Peyer's patch (tissue), 4 donors: ENCODE results near the gene RXFP1. TPM values are rescaled to one million over a fixed set of nuclear protein-coding genes. Genes with fewer than 3 reads are reported as not detected.

Source experiments
- DNase-seq, 3 donors: peaks; one replicate each; pipeline ENCODE4 v3.0.0-alpha.2; 2017 to 2019
- H3K27ac ChIP-seq, 4 donors: fragments of 200-600 bp; sonication (generic); one replicate each; pipeline ENCODE4 v1.5.1; 2016 to 2019
- H3K27me3 ChIP-seq, 2 donors: fragments of 200-600 bp; sonication (generic); one replicate each; pipeline ENCODE4 v1.5.1; 2019
- H3K36me3 ChIP-seq, 3 donors: fragments of 200-600 bp; sonication (generic); one replicate each; pipeline ENCODE4 v1.5.1; 2016 to 2019
- H3K4me1 ChIP-seq, 4 donors: fragments of 200-600 bp; sonication (generic); one replicate each; pipeline ENCODE4 v1.5.1; 2016 to 2019
- H3K4me3 ChIP-seq, 4 donors: fragments of 200-600 bp; sonication (generic); 1 replicate in 3 of 4; 2 replicates in 1 of 4; pipeline ENCODE4 v1.5.1; 2016 to 2019; ENCODE audit warnings: mild to moderate bottlenecking in 1 of 4
- H3K9me3 ChIP-seq, 4 donors: fragments of 200-600 bp; sonication (generic); one replicate each; pipeline ENCODE4 v1.5.1; 2016 to 2019; ENCODE audit warnings: mild to moderate bottlenecking in 1 of 4
- POLR2A ChIP-seq, 2 donors: fragments of 450-650 bp; IDR thresholded peaks; one replicate each; pipeline ENCODE4 v1.5.1; 2017; ENCODE audit warnings: antibody characterized with exemption in 2 of 2, mild to moderate bottlenecking in 2 of 2, moderate library complexity in 2 of 2
- total RNA-seq, 4 donors: library from RNA; depleted of rRNA; stranded (reverse); fragments of >200 nt; gene quantifications; one replicate each; pipeline ENCODE4 v1.1.0, GENCODE V29; 2016
- TF ChIP-seq, protein P1 (sequence below), 6 experiments: fragments of 450-650 bp in 4 of 6; fragments of 200-600 bp in 2 of 6; sonication (generic) in 1 of 6; IDR thresholded peaks; one replicate each; pipeline ENCODE4 v1.5.1; 2017 to 2019; ENCODE audit warnings: antibody characterized with exemption in 6 of 6, mild to moderate bottlenecking in 3 of 6, moderate library complexity in 1 of 6

The RXFP1 gene
- total RNA-seq, 4 donors from 2014 or later = 0.38 to 0.54 TPM; not detected in 2

- no peak overlapping the region for H3K4me3 ChIP-seq
- TF ChIP-seq POLR2A (IDR thresholded peaks at IDR 0.05) = no peak
- TF ChIP-seq, protein P1, sequence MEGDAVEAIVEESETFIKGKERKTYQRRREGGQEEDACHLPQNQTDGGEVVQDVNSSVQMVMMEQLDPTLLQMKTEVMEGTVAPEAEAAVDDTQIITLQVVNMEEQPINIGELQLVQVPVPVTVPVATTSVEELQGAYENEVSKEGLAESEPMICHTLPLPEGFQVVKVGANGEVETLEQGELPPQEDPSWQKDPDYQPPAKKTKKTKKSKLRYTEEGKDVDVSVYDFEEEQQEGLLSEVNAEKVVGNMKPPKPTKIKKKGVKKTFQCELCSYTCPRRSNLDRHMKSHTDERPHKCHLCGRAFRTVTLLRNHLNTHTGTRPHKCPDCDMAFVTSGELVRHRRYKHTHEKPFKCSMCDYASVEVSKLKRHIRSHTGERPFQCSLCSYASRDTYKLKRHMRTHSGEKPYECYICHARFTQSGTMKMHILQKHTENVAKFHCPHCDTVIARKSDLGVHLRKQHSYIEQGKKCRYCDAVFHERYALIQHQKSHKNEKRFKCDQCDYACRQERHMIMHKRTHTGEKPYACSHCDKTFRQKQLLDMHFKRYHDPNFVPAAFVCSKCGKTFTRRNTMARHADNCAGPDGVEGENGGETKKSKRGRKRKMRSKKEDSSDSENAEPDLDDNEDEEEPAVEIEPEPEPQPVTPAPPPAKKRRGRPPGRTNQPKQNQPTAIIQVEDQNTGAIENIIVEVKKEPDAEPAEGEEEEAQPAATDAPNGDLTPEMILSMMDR (IDR thresholded peaks at IDR 0.05) = no peak
These were observed 67.1 kb downstream of the RXFP1 start for GRCh38 chr4:158588777-158589176.

DNA sequence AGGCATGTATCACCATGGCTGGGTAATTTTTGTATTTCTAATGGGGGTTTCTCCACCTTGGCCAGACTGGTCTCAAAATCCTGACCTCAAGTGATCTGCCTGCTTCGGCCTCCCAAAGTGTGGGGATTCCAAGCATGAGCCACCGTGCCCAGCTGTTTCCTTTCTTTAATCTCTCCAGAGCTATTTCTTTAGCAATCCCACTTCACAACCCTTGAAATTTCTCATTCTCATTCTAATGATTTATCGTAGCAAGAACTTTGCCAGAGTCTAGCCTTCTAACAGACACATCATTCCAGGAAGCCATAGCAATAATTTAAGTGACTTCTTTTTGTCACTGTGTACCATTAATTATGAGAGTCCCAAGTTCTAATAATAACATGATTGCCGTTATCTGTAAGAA, 68.6 kb downstream of the RXFP1 start:
- H3K36me3 ChIP-seq = no peaks in the 10 kb centered on the region
- DNase-seq = no peak
- no peaks in the 10 kb centered on the region for H3K4me1 ChIP-seq
- no peak for TF ChIP-seq POLR2A (IDR thresholded peaks at IDR 0.05)
- TF ChIP-seq, protein P1 (IDR thresholded peaks at IDR 0.05) = no peak
- no peak overlapping the region for H3K27ac ChIP-seq
- H3K27me3 ChIP-seq = no peaks in the 10 kb centered on the region
- H3K9me3 ChIP-seq = no peaks in the 10 kb centered on the region
- H3K4me3 ChIP-seq = no peak overlapping the region

More at GRCh38 chr4:158588777-158589176, 67.1 kb downstream of the RXFP1 start:
- Histone ChIP-seq H3K27ac (no peak overlapping the region), H3K4me1 (no peaks in the 10 kb centered on the region), H3K36me3 (no peaks in the 10 kb centered on the region), H3K27me3 (no peaks in the 10 kb centered on the region), H3K9me3 (no peaks in the 10 kb centered on the region)
- DNase-seq = no peak

GRCh38 chr4:158590824-158591223, 69.1 kb downstream of the RXFP1 start:
- H3K4me1 ChIP-seq = no peaks in the 10 kb centered on the region
- no peak overlapping the region for H3K4me3 ChIP-seq
- TF ChIP-seq, protein P1 (IDR thresholded peaks at IDR 0.05) = no peak
- no peak for TF ChIP-seq POLR2A (IDR thresholded peaks at IDR 0.05)
- DNase-seq = no peak
- H3K27ac ChIP-seq = no peak overlapping the region
- no peaks in the 10 kb centered on the region for H3K36me3 ChIP-seq
- H3K9me3 ChIP-seq = no peaks in the 10 kb centered on the region
- H3K27me3 ChIP-seq = no peaks in the 10 kb centered on the region

GRCh38 chr4:158597879-158598596, 76.4 kb downstream of the RXFP1 start:
- Histone ChIP-seq H3K36me3 (no peaks in the 10 kb centered on the region), H3K27me3 (no peaks in the 10 kb centered on the region), H3K4me1 (no peaks in the 10 kb centered on the region), H3K4me3 (no peak overlapping the region), H3K9me3 (no peaks in the 10 kb centered on the region), H3K27ac (no peak overlapping the region)
- no peak for TF ChIP-seq POLR2A (IDR thresholded peaks at IDR 0.05)
- TF ChIP-seq, protein P1 (IDR thresholded peaks at IDR 0.05) = no peak
- DNase-seq = no peak

- H3K36me3 ChIP-seq = no peaks in the 10 kb centered on the region
- H3K4me3 ChIP-seq = no peak overlapping the region
- no peak overlapping the region for H3K27ac ChIP-seq
- H3K27me3 ChIP-seq = no peaks in the 10 kb centered on the region
- TF ChIP-seq, protein P1 (IDR thresholded peaks at IDR 0.05) = no peak
- TF ChIP-seq POLR2A (IDR thresholded peaks at IDR 0.05) = no peak
- no peaks in the 10 kb centered on the region for H3K4me1 ChIP-seq
- DNase-seq = no peak
- H3K9me3 ChIP-seq = no peaks in the 10 kb centered on the region
These were observed 77.5 kb downstream of the RXFP1 start for GRCh38 chr4:158599150-158599549.
